DMS 273 treated with DMSO at 0.1 percent for 48 hours (cell line): ENCODE data around the gene VAMP5.
"Not testable (repeated sequence)": the region's sequence is repeated elsewhere in the genome, so short reads cannot be mapped to it uniquely, and the experiment has no call there.

ENCODE experiments used
- DNase-seq: peaks from one replicate; lab custom pipeline; 2025; lab: John Stamatoyannopoulos, UW

The VAMP5 gene

GRCh38 chr2:85584857-85585780 lies 888 bp downstream of the VAMP5 start:
- no peak for DNase-seq

GRCh38 chr2:85585781-85586105 lies 1.5 kb downstream of the VAMP5 start:
- DNase-seq, result no peak

- DNase-seq, result no peak
Observed at GRCh38 chr2:85588236-85588635, 4.0 kb downstream of the VAMP5 start.

GRCh38 chr2:85588645-85589044 lies 4.4 kb downstream of the VAMP5 start:
- no peak for DNase-seq

GRCh38 chr2:85589181-85589580 lies 5.0 kb downstream of the VAMP5 start:
- no peak for DNase-seq

- DNase-seq, result no peak
Observed at GRCh38 chr2:85589982-85590791, 6.0 kb downstream of the VAMP5 start.

GRCh38 chr2:85590950-85591349 lies 6.7 kb downstream of the VAMP5 start:
- DNase-seq, result no peak

- no peak for DNase-seq
Observed at GRCh38 chr2:85591563-85591962, 7.3 kb downstream of the VAMP5 start.

GRCh38 chr2:85592299-85592698 lies 8.1 kb downstream of the VAMP5 start:
- not testable (repeated sequence) for DNase-seq

GRCh38 chr2:85593023-85593422 lies 8.8 kb downstream of the VAMP5 start:
- DNase-seq, result no peak

- no peak for DNase-seq
Observed at GRCh38 chr2:85594715-85595300, 10.6 kb downstream of the VAMP5 start.

GRCh38 chr2:85595301-85596025 lies 11.2 kb downstream of the VAMP5 start, which contains the start of gene RNF181:
TSS of gene RNF181 (plus strand) at chr2:85595745. CDS start at chr2:85595764, 19 bp downstream.
- peak; percentile 98 for DNase-seq

- no peak for DNase-seq
Observed at GRCh38 chr2:85596026-85596333, 11.7 kb downstream of the VAMP5 start.

GRCh38 chr2:85596486-85597143 lies 12.4 kb downstream of the VAMP5 start:
- DNase-seq, result no peak

- DNase-seq, result no peak
Observed at GRCh38 chr2:85597241-85597640, 13.0 kb downstream of the VAMP5 start.

GRCh38 chr2:85598594-85599340 lies 14.5 kb downstream of the VAMP5 start:
- DNase-seq, result no peak

GRCh38 chr2:85599468-85600234 lies 15.4 kb downstream of the VAMP5 start:
- no peak for DNase-seq

- no peak for DNase-seq
Observed at GRCh38 chr2:85600235-85600575, 16.0 kb downstream of the VAMP5 start.

GRCh38 chr2:85600951-85601770 lies 16.9 kb downstream of the VAMP5 start:
- DNase-seq, result no peak
